ENCODE results near the gene GOLGA8G.
"Not testable (repeated sequence)": the region's sequence is repeated elsewhere in the genome, so short reads cannot be mapped to it uniquely, and the experiment has no call there.

GOLGA8G gene

GRCh38 chr15:28532954-28533353 is at the start of gene GOLGA8G:
GOLGA8G (minus strand) TSS chr15:28532971; CDS start chr15:28532909, 62 bp downstream.
- not testable (repeated sequence) for H3K9ac ChIP-seq (ENCODE audit: low read length); H3K36me3 ChIP-seq (ENCODE audit: control insufficient read depth, insufficient read depth, low read length); H3K27ac ChIP-seq (ENCODE audit: low read depth, low read length); H3K4me3 ChIP-seq (ENCODE audit: low read length); H3K27me3 ChIP-seq (ENCODE audit: control insufficient read depth, insufficient read depth, low read length); H3K4me1 ChIP-seq (ENCODE audit: control insufficient read depth, insufficient read depth, low read length)

GRCh38 chr15:28573351-28573750 is 40.6 kb upstream of the GOLGA8G start:
- H3K4me1 ChIP-seq (ENCODE audit: control insufficient read depth, insufficient read depth, low read length); H3K9ac ChIP-seq (ENCODE audit: low read length); H3K4me3 ChIP-seq (ENCODE audit: low read length); H3K27ac ChIP-seq (ENCODE audit: low read depth, low read length); H3K36me3 ChIP-seq (ENCODE audit: control insufficient read depth, insufficient read depth, low read length); H3K27me3 ChIP-seq (ENCODE audit: control insufficient read depth, insufficient read depth, low read length): not testable (repeated sequence)

GRCh38 chr15:28553268-28553667 is 20.5 kb upstream of the GOLGA8G start, which contains the start of gene GOLGA6L25:
GOLGA6L25 (plus strand) TSS chr15:28553568; CDS start chr15:28553629, 61 bp downstream.
- H3K4me1 ChIP-seq (ENCODE audit: control insufficient read depth, insufficient read depth, low read length); H3K27me3 ChIP-seq (ENCODE audit: control insufficient read depth, insufficient read depth, low read length); H3K4me3 ChIP-seq (ENCODE audit: low read length); H3K9ac ChIP-seq (ENCODE audit: low read length); H3K27ac ChIP-seq (ENCODE audit: low read depth, low read length); H3K36me3 ChIP-seq (ENCODE audit: control insufficient read depth, insufficient read depth, low read length): not testable (repeated sequence)

- H3K27me3 ChIP-seq (ENCODE audit: control insufficient read depth, insufficient read depth, low read length), result not testable (repeated sequence)
These were observed 17.6 kb downstream of the GOLGA8G start for GRCh38 chr15:28515208-28515607.

GRCh38 chr15:28514128-28514527 is 18.6 kb downstream of the GOLGA8G start:
- not testable (repeated sequence) for H3K4me1 ChIP-seq (ENCODE audit: control insufficient read depth, insufficient read depth, low read length); H3K27me3 ChIP-seq (ENCODE audit: control insufficient read depth, insufficient read depth, low read length); H3K27ac ChIP-seq (ENCODE audit: low read depth, low read length); H3K36me3 ChIP-seq (ENCODE audit: control insufficient read depth, insufficient read depth, low read length); H3K9ac ChIP-seq (ENCODE audit: low read length); H3K4me3 ChIP-seq (ENCODE audit: low read length)

More at GRCh38 chr15:28515208-28515607, 17.6 kb downstream of the GOLGA8G start:
- not testable (repeated sequence) for H3K4me1 ChIP-seq (ENCODE audit: control insufficient read depth, insufficient read depth, low read length); H3K4me3 ChIP-seq (ENCODE audit: low read length); H3K27ac ChIP-seq (ENCODE audit: low read depth, low read length); H3K9ac ChIP-seq (ENCODE audit: low read length); H3K36me3 ChIP-seq (ENCODE audit: control insufficient read depth, insufficient read depth, low read length)

- not testable (repeated sequence) for H3K36me3 ChIP-seq (ENCODE audit: control insufficient read depth, insufficient read depth, low read length); H3K27ac ChIP-seq (ENCODE audit: low read depth, low read length); H3K27me3 ChIP-seq (ENCODE audit: control insufficient read depth, insufficient read depth, low read length); H3K4me3 ChIP-seq (ENCODE audit: low read length); H3K4me1 ChIP-seq (ENCODE audit: control insufficient read depth, insufficient read depth, low read length); H3K9ac ChIP-seq (ENCODE audit: low read length)
These were observed 24.4 kb downstream of the GOLGA8G start for GRCh38 chr15:28508217-28508889.

GRCh38 chr15:28481340-28481739 is 51.4 kb downstream of the GOLGA8G start:
- H3K9ac ChIP-seq (ENCODE audit: low read length); H3K4me3 ChIP-seq (ENCODE audit: low read length); H3K27ac ChIP-seq (ENCODE audit: low read depth, low read length); H3K36me3 ChIP-seq (ENCODE audit: control insufficient read depth, insufficient read depth, low read length); H3K27me3 ChIP-seq (ENCODE audit: control insufficient read depth, insufficient read depth, low read length); H3K4me1 ChIP-seq (ENCODE audit: control insufficient read depth, insufficient read depth, low read length): not testable (repeated sequence)
